ENCODE measurements around the gene UQCR10. TPM values are rescaled to one million over a fixed set of nuclear protein-coding genes. Genes with fewer than 3 reads are reported as not detected.

Gene UQCR10
- total RNA-seq, 4 donors from 2014 or later: 20.6 to 134 (median 70.8) TPM

GRCh38 chr22:29787371-29787980 is 20.3 kb downstream of the UQCR10 start:
- peak overlapping the region; percentile 31 to 57 (median 36) for H3K27ac ChIP-seq
- H3K36me3 ChIP-seq: peaks cover 38 to 46% of the 10 kb centered on the region in 2 donors
- peak; percentile 30 to 32 for DNase-seq
- no peaks in the 10 kb centered on the region for H3K27me3 ChIP-seq
- no peaks in the 10 kb centered on the region for H3K9me3 ChIP-seq
- H3K4me1 ChIP-seq: peaks cover 29 to 46% of the 10 kb centered on the region in 2 donors
- H3K4me3 ChIP-seq (replicated peaks in 1 of 3): no peak overlapping the region
- intact Hi-C loops (cut with DNase I): no loop called here
- TF ChIP-seq CTCF (IDR thresholded peaks at IDR 0.05): no peak
- TF ChIP-seq POLR2A (IDR thresholded peaks at IDR 0.05): no peak
- 64 to 80% methylated on average over 4 to 8 of the region's 9 CpGs for WGBS, 2 donors

- Histone ChIP-seq H3K27ac (no peak overlapping the region), H3K36me3 (peaks cover 39 to 57% of the 10 kb centered on the region in 2 donors), H3K4me3 (replicated peaks in 1 of 3) (no peak overlapping the region), H3K27me3 (no peaks in the 10 kb centered on the region), H3K9me3 (no peaks in the 10 kb centered on the region), H3K4me1 (peaks cover 27 to 34% of the 10 kb centered on the region in 2 donors)
- 79 to 91% methylated on average over 12 to 22 of the region's 27 CpGs for WGBS, 2 donors
- DNase-seq: no peak
- intact Hi-C loops (cut with DNase I): no loop called here
- no peak for TF ChIP-seq CTCF (IDR thresholded peaks at IDR 0.05)
- no peak for TF ChIP-seq POLR2A (IDR thresholded peaks at IDR 0.05)
Measured at GRCh38 chr22:29788339-29789279, 21.4 kb downstream of the UQCR10 start.

DNA sequence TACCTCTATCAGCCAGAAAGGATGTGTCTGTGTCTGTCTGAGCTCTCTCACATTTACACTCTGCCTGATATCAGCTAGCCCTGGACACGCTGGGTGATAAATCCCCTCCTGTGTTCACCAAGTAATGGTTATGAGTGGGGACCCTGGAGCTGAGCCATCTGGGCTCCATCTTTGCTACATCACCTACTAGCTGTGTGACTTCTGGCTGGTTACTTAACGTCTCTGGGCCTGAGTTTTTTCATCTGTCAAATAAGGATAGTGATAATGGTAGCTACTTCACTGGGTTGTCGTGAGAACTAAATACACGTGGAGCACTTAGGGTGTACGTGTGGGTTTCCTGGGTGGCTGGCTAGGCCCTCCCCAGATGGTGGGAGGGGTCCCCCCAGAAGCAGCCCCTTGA is 22.9 kb downstream of the UQCR10 start:
- Histone ChIP-seq H3K9me3 (no peaks in the 10 kb centered on the region), H3K27me3 (no peaks in the 10 kb centered on the region), H3K36me3 (peaks cover 39 to 58% of the 10 kb centered on the region in 2 donors), H3K4me3 (replicated peaks in 1 of 3) (no peak overlapping the region), H3K4me1 (peaks cover 13 to 20% of the 10 kb centered on the region in 2 donors), H3K27ac (no peak overlapping the region)
- intact Hi-C loops (cut with DNase I): no loop called here
- no peak for DNase-seq
- WGBS, 2 donors: 91 to 96% methylated on average over 5 of the region's 5 CpGs
- TF ChIP-seq POLR2A (IDR thresholded peaks at IDR 0.05) (no peak), CTCF (IDR thresholded peaks at IDR 0.05) (no peak)

GRCh38 chr22:29793396-29793795 is 26.2 kb downstream of the UQCR10 start:
- H3K4me1 ChIP-seq: peaks cover 1 to 16% of the 10 kb centered on the region in 2 donors
- intact Hi-C loops (cut with DNase I): no loop called here
- no peak overlapping the region for H3K27ac ChIP-seq
- no peaks in the 10 kb centered on the region for H3K9me3 ChIP-seq
- H3K36me3 ChIP-seq: peaks cover 43 to 66% of the 10 kb centered on the region in 2 donors
- 97 to 98% methylated on average over 14 to 16 of the region's 17 CpGs for WGBS, 2 donors
- H3K27me3 ChIP-seq: no peaks in the 10 kb centered on the region
- no peak for DNase-seq
- TF ChIP-seq POLR2A (IDR thresholded peaks at IDR 0.05) (no peak), CTCF (IDR thresholded peaks at IDR 0.05) (no peak)
- no peak overlapping the region for H3K4me3 ChIP-seq (replicated peaks in 1 of 3)

DNA sequence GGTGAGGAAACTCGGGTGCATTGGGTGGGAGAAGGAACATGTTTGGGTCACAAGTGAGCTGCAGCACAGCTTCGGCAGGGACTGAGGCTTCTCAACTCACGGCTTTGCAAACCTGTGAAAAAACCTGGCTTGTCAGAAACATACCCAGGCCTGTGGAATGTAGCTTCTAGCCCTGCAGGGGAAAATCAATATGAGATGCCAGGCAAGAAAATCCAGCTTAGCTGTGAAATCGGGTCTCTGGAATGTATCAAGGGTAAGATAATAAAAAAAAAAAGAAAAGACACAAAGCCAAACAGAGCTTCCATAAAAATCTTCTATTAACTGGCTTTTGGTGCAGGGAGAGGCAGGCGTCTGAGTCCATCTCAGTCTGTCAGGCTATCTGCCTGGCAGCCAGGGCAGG is 28.5 kb downstream of the UQCR10 start:
- Histone ChIP-seq H3K4me3 (replicated peaks in 1 of 3) (no peak overlapping the region), H3K9me3 (no peaks in the 10 kb centered on the region), H3K36me3 (peaks cover 20 to 45% of the 10 kb centered on the region in 2 donors), H3K27ac (no peak overlapping the region), H3K4me1 (peaks cover 17 to 32% of the 10 kb centered on the region in 2 donors), H3K27me3 (no peaks in the 10 kb centered on the region)
- intact Hi-C loops (cut with DNase I): no loop called here
- 84 to 94% methylated on average over 5 of the region's 5 CpGs for WGBS, 2 donors
- no peak for DNase-seq
- TF ChIP-seq CTCF (IDR thresholded peaks at IDR 0.05) (no peak), POLR2A (IDR thresholded peaks at IDR 0.05) (no peak)

All from thyroid gland (tissue), 4 donors.